ENCODE results near the gene PCED1B.

Gene PCED1B

GRCh38 chr12:47268501-47269454, 189.4 kb downstream of the PCED1B start:
- no peak overlapping the region for H3K4me3 ChIP-seq (ENCODE audit: low read depth, low read length)
- no peak for TF ChIP-seq CTCF (IDR thresholded peaks at IDR 0.05; ENCODE audit: borderline replicate concordance, insufficient read depth, low read depth, low read length)

- TF ChIP-seq CTCF (IDR thresholded peaks at IDR 0.05; ENCODE audit: borderline replicate concordance, insufficient read depth, low read depth, low read length): no peak
- no peak overlapping the region for H3K4me3 ChIP-seq (ENCODE audit: low read depth, low read length)
These were observed 190.5 kb downstream of the PCED1B start for GRCh38 chr12:47269916-47270315.

GRCh38 chr12:47270782-47271664, 191.6 kb downstream of the PCED1B start:
- no peak overlapping the region for H3K4me3 ChIP-seq (ENCODE audit: low read depth, low read length)
- no peak for TF ChIP-seq CTCF (IDR thresholded peaks at IDR 0.05; ENCODE audit: borderline replicate concordance, insufficient read depth, low read depth, low read length)

- no peak overlapping the region for H3K4me3 ChIP-seq (ENCODE audit: low read depth, low read length)
- no peak for TF ChIP-seq CTCF (IDR thresholded peaks at IDR 0.05; ENCODE audit: borderline replicate concordance, insufficient read depth, low read depth, low read length)
These were observed 192.4 kb downstream of the PCED1B start for GRCh38 chr12:47271800-47272239.

GRCh38 chr12:47272412-47273190, 193.2 kb downstream of the PCED1B start:
- TF ChIP-seq CTCF (IDR thresholded peaks at IDR 0.05; ENCODE audit: borderline replicate concordance, insufficient read depth, low read depth, low read length): no peak
- no peak overlapping the region for H3K4me3 ChIP-seq (ENCODE audit: low read depth, low read length)

GRCh38 chr12:47273191-47273626, 193.8 kb downstream of the PCED1B start:
- no peak overlapping the region for H3K4me3 ChIP-seq (ENCODE audit: low read depth, low read length)
- no peak for TF ChIP-seq CTCF (IDR thresholded peaks at IDR 0.05; ENCODE audit: borderline replicate concordance, insufficient read depth, low read depth, low read length)

Measured in GM12875 (cell line).